PFSK-1 (cell line): ENCODE results near the gene DAGLB.

ENCODE experiments used
- FOXP2 ChIP-seq: optimal IDR thresholded peaks from 2 replicates; pipeline ENCODE3; 2011; ENCODE audit warnings: borderline replicate concordance, control low read depth, inconsistent platforms; ENCODE audit not compliant: insufficient read depth; ENCODE audit errors: extremely low read length, extremely low read depth
- POLR2AphosphoS5 ChIP-seq: IDR thresholded peaks from 2 replicates; pipeline ENCODE4 v1.6.1; 2012; ENCODE audit warnings: low read depth, mild to moderate bottlenecking, control low read depth, low read length, moderate library complexity
- SIN3A ChIP-seq: IDR thresholded peaks from 2 replicates; pipeline ENCODE4 v1.6.1; 2012; ENCODE audit warnings: mild to moderate bottlenecking, low read length, moderate library complexity, borderline replicate concordance; ENCODE audit not compliant: insufficient read depth
- TAF1 ChIP-seq: IDR thresholded peaks from 2 replicates; pipeline ENCODE4 v1.6.1; 2012; ENCODE audit warnings: low read length, control low read depth, borderline replicate concordance; ENCODE audit not compliant: insufficient read depth
- TF ChIP-seq, protein P1 (sequence below), 2 experiments: IDR thresholded peaks; 2 replicates each; pipeline versions ENCODE4 v1.6.1 to v1.8.0; 2011 to 2012; ENCODE audit warnings: low read depth in 2 of 2, low read length in 2 of 2, control low read depth in 1 of 2, inconsistent platforms in 1 of 2, mild to moderate bottlenecking in 1 of 2, moderate library complexity in 1 of 2; ENCODE audit not compliant: insufficient read depth in 1 of 2

DAGLB gene

GRCh38 chr7:6494365-6494764 lies 46.6 kb upstream of the DAGLB start:
- TF ChIP-seq SIN3A (no peak), POLR2AphosphoS5 (no peak), FOXP2 (no peak), TAF1 (no peak)
- TF ChIP-seq, protein P1, sequence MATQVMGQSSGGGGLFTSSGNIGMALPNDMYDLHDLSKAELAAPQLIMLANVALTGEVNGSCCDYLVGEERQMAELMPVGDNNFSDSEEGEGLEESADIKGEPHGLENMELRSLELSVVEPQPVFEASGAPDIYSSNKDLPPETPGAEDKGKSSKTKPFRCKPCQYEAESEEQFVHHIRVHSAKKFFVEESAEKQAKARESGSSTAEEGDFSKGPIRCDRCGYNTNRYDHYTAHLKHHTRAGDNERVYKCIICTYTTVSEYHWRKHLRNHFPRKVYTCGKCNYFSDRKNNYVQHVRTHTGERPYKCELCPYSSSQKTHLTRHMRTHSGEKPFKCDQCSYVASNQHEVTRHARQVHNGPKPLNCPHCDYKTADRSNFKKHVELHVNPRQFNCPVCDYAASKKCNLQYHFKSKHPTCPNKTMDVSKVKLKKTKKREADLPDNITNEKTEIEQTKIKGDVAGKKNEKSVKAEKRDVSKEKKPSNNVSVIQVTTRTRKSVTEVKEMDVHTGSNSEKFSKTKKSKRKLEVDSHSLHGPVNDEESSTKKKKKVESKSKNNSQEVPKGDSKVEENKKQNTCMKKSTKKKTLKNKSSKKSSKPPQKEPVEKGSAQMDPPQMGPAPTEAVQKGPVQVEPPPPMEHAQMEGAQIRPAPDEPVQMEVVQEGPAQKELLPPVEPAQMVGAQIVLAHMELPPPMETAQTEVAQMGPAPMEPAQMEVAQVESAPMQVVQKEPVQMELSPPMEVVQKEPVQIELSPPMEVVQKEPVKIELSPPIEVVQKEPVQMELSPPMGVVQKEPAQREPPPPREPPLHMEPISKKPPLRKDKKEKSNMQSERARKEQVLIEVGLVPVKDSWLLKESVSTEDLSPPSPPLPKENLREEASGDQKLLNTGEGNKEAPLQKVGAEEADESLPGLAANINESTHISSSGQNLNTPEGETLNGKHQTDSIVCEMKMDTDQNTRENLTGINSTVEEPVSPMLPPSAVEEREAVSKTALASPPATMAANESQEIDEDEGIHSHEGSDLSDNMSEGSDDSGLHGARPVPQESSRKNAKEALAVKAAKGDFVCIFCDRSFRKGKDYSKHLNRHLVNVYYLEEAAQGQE (IDR thresholded peaks at IDR 0.05; ENCODE audit: insufficient read depth in 1 of 2, low read depth in 2 of 2, low read length in 2 of 2), result no peak

DNA sequence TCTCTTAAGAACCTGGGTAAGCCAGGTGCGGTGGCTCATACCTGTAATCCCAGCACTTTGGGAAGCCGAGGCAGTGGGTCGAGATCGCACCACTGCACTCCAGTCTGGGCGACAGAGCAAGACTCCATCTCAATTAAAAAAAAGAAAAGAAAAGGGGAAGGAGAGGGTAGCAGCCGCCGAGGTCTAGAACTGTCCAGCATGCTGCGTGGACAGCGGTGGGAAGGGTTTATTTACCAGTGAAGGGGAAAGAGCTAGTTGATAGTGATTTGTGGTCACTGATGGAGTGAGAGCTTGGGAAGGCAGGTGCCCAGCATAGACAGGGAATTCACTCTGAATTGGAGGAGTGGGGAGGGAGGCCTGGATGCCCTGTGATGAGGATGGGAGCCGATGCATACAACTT lies 43.4 kb upstream of the DAGLB start:
- TF ChIP-seq, protein P1 (IDR thresholded peaks at IDR 0.05; ENCODE audit: insufficient read depth in 1 of 2, low read depth in 2 of 2, low read length in 2 of 2), result no peak
- no peak for TF ChIP-seq TAF1
- TF ChIP-seq SIN3A, result no peak
- no peak for TF ChIP-seq FOXP2
- TF ChIP-seq POLR2AphosphoS5, result no peak

GRCh38 chr7:6489612-6490011 lies 41.9 kb upstream of the DAGLB start:
- TF ChIP-seq POLR2AphosphoS5, result no peak
- no peak for TF ChIP-seq SIN3A
- TF ChIP-seq, protein P1 (IDR thresholded peaks at IDR 0.05; ENCODE audit: insufficient read depth in 1 of 2, low read depth in 2 of 2, low read length in 2 of 2), result no peak
- no peak for TF ChIP-seq TAF1
- TF ChIP-seq FOXP2, result no peak

DNA sequence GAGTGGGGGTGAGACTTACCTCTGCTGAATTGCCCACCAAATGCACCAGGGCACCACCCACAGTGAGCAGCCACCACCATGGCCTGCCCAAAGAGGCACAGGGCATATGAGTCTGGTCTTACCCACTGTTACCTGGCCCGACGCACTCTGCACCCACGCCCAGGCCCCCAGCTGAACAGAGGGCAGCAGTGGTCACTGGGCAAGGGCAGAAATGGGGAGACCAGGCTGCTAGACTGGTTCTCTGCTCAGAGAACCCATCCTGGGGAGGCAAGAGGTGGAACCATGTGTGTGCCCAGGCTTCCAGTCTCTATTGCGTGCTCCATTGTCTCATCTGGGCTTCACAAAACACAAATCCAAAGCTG lies 39.4 kb upstream of the DAGLB start:
- TF ChIP-seq TAF1 (no peak), POLR2AphosphoS5 (no peak), FOXP2 (no peak), SIN3A (no peak)
- TF ChIP-seq, protein P1 (IDR thresholded peaks at IDR 0.05; ENCODE audit: insufficient read depth in 1 of 2, low read depth in 2 of 2, low read length in 2 of 2), result no peak

DNA sequence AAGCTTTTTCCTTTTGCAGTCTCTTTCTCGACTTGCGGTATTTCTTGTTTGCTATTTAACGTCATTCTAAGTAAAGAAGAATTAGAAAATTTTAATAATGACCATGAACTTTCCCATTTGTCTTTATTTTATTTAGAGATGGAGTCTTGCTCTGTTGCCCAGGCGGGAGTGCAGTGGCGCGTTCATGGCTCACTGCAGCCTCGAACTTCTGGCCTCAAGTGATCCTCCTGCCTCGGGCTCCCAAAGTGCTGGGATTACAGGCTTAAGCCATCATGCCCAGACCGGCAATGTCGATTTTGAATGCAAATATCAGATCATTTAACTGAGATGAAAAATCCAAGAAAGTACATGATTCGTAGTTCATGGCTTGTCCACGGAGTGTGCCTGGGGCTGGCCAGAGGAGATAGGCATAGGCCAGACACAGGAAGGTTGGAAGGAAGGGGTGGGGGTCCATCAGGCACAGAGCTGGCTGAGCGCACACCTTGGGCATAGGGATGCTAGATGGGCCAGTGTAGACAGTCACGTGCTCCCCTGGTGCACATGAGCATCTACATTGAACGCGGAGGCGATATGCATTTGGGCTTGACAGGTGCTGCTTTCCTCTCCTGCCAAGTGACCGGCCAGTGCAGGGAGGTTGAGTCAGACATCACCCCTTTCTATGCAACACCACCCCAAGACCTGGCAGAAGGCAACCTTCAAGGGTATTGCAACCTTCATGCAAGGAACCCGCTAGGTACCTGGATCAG lies 38.9 kb upstream of the DAGLB start:
- no peak for TF ChIP-seq FOXP2
- TF ChIP-seq POLR2AphosphoS5, result no peak
- TF ChIP-seq SIN3A, result no peak
- no peak for TF ChIP-seq TAF1
- TF ChIP-seq, protein P1 (IDR thresholded peaks at IDR 0.05; ENCODE audit: insufficient read depth in 1 of 2, low read depth in 2 of 2, low read length in 2 of 2), result no peak
